ENCODE measurements around the gene RAB42. TPM values are rescaled to one million over a fixed set of nuclear protein-coding genes. Genes with fewer than 3 reads are reported as not detected.
"Not testable (repeated sequence)": the region's sequence is repeated elsewhere in the genome, so short reads cannot be mapped to it uniquely, and the experiment has no call there.

The RAB42 gene
- total RNA-seq, 2 experiments from 2014 or later = not detected

GRCh38 chr1:28593988-28594356 lies 1.9 kb downstream of the RAB42 start:
- DNase-seq; intact Hi-C loops (cut with micrococcal nuclease); H3K4me1 Mint-ChIP-seq (ENCODE audit: low read depth); CTCF ChIA-PET; H3K4me3 Mint-ChIP-seq; H3K9me3 Mint-ChIP-seq; H3K27ac Mint-ChIP-seq; H3K36me3 Mint-ChIP-seq (ENCODE audit: low read depth): not testable (repeated sequence)
- H3K27me3 Mint-ChIP-seq (ENCODE audit: low read depth) = peaks cover 14% of the 10 kb centered on the region

DNA sequence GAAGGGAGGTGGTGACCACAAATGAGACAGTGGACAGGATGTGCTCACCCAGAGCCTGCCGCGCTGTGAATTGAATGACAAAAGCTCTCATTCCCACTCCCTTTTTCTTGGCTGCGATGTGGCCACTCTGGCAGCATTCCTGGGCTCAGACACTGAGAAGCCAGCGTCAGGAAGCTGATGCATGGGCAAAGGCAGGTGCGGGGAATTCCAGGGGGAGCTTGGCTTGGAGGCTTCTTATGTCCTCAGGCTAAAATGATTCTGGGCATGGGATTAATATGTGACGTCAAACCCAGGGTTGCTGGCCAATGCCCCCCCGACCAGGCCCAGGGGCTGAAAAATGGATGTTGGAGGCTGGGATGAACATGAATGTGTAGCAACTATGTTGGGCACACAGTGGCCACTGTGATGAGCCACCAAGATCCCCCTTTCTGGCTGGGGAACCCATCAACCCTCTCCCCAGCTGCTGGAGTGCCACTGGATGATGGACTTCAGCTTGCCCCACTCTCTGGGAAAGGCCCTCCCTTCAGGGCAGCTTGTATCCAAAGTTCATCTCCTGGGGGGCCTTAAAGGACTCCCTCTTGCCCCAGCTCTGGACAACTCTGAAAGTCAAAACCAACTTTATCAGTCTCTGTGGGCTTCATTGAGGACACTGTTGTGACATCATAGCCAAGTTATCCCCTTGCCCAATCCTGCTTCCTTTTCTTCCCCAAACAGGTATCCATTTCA lies 2.8 kb downstream of the RAB42 start:
- intact Hi-C loops (cut with micrococcal nuclease); CTCF ChIA-PET; H3K9me3 Mint-ChIP-seq; H3K27ac Mint-ChIP-seq; H3K4me3 Mint-ChIP-seq; H3K36me3 Mint-ChIP-seq (ENCODE audit: low read depth); DNase-seq; H3K4me1 Mint-ChIP-seq (ENCODE audit: low read depth): not testable (repeated sequence)
- H3K27me3 Mint-ChIP-seq (ENCODE audit: low read depth) = peaks cover 14% of the 10 kb centered on the region

- CTCF ChIA-PET = no interaction called here
- DNase-seq = no peak
Observed at GRCh38 chr1:28595412-28596191, 3.5 kb downstream of the RAB42 start.

DNA sequence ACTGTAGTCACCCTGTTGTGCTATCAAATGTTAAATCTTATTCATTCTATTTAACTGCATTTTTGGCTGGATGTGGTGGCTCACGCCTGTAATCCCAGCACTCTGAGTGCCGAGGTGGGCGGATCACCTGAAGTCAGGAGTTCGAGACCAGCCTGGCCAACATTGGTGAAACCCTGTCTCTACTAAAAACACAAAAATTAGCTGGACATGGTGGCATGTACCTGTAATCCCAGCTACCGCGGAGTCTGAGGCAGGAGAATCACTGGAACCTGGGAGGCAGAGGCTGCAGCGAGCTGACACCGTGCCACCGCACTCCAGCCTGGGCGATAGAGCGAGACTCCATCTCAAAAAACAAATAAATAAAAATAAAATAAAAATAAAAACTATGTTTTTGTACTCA lies 4.2 kb downstream of the RAB42 start:
- H3K4me3 Mint-ChIP-seq; H3K4me1 Mint-ChIP-seq (ENCODE audit: low read depth); intact Hi-C loops (cut with micrococcal nuclease); H3K9me3 Mint-ChIP-seq; DNase-seq; H3K27ac Mint-ChIP-seq; CTCF ChIA-PET: not testable (repeated sequence)
- Mint-ChIP-seq H3K36me3 (ENCODE audit: low read depth) (peaks cover 10% of the 10 kb centered on the region), H3K27me3 (ENCODE audit: low read depth) (peaks cover 14% of the 10 kb centered on the region)

More at GRCh38 chr1:28595412-28596191, 3.5 kb downstream of the RAB42 start:
- intact Hi-C loops (cut with micrococcal nuclease) = no loop called here
- H3K9me3 Mint-ChIP-seq = no peaks in the 10 kb centered on the region
- peaks cover 9% of the 10 kb centered on the region for H3K36me3 Mint-ChIP-seq (ENCODE audit: low read depth)
- peaks cover 14% of the 10 kb centered on the region for H3K27me3 Mint-ChIP-seq (ENCODE audit: low read depth)
- H3K4me1 Mint-ChIP-seq (ENCODE audit: low read depth) = peaks cover 9% of the 10 kb centered on the region
- H3K27ac Mint-ChIP-seq = no peak overlapping the region
- no peak overlapping the region for H3K4me3 Mint-ChIP-seq

DNA sequence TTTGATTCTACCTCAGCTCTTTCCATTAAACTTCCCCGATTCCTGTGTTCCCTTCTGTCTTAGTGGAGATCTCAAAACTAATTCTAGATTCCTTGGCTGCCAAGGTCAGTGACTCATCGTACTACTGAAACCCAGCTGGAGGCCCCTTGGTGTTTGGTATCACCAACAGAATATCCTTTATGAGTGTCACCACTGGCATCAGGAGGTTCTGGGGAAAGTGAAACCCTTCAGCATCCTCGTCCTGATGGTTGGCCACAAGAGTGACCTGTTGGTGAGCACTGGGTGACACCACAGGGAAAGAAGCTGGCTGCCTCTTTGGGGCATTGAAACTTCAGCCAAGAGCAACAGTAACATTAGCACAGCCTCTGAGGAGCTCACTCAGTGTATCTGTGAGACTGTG lies 9.6 kb downstream of the RAB42 start:
- Mint-ChIP-seq H3K27ac (no peak overlapping the region), H3K9me3 (no peaks in the 10 kb centered on the region), H3K36me3 (ENCODE audit: low read depth) (peaks cover 20% of the 10 kb centered on the region), H3K27me3 (ENCODE audit: low read depth) (no peaks in the 10 kb centered on the region), H3K4me3 (no peak overlapping the region), H3K4me1 (ENCODE audit: low read depth) (no peaks in the 10 kb centered on the region)
- CTCF ChIA-PET = interaction anchor here (0.6 to 1.2 kb wide), 2 partner anchors 17 to 138 kb away, joined by 3 to 4 read pairs; no protein-coding TSS in a partner anchor
- intact Hi-C loops (cut with micrococcal nuclease) = loop anchor here (1.0 to 2.0 kb wide), 3 partner anchors 192 to 353 kb away; no protein-coding TSS in a partner anchor
- peak; percentile 30 for DNase-seq

- H3K9me3 Mint-ChIP-seq = no peaks in the 10 kb centered on the region
- intact Hi-C loops (cut with micrococcal nuclease) = loop anchor here (1.0 to 2.0 kb wide), 4 partner anchors 84 to 354 kb away; no protein-coding TSS in a partner anchor
- CTCF ChIA-PET = interaction anchor here (0.5 to 1.4 kb wide), 9 partner anchors 16 to 354 kb away, joined by 3 to 7 read pairs (median 4); no protein-coding TSS in a partner anchor
- H3K4me1 Mint-ChIP-seq (ENCODE audit: low read depth) = no peaks in the 10 kb centered on the region
- DNase-seq = peak; percentile 69
- H3K27ac Mint-ChIP-seq = peak overlapping the region; percentile 24
- H3K36me3 Mint-ChIP-seq (ENCODE audit: low read depth) = peaks cover 20% of the 10 kb centered on the region
- H3K27me3 Mint-ChIP-seq (ENCODE audit: low read depth) = no peaks in the 10 kb centered on the region
- no peak overlapping the region for H3K4me3 Mint-ChIP-seq
Observed at GRCh38 chr1:28602536-28603439, 10.7 kb downstream of the RAB42 start.

- no peak for DNase-seq
- Mint-ChIP-seq H3K27ac (no peak overlapping the region), H3K36me3 (ENCODE audit: low read depth) (peaks cover 22% of the 10 kb centered on the region)
Observed at GRCh38 chr1:28604411-28604810, 12.3 kb downstream of the RAB42 start.

DNA sequence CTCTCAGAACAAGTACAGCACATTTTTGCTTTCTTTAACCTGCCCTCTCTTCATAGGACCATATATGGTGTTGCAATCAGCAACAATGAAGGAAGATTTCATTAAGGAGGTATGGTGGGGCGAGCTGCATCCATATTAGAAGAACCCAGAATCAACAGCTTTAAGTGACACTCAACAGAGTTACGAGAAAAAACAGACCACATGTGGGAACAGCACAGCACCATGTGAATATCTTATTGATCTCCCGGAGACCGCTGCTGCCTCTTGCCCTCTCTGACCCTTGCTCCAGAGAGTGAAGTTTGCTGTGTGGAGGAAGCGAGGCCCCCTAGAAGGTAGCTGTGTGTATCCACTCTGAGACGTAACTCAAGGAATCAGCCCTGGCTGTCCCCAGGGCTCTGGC lies 12.9 kb downstream of the RAB42 start:
- H3K27ac Mint-ChIP-seq = no peak overlapping the region
- peaks cover 24% of the 10 kb centered on the region for H3K36me3 Mint-ChIP-seq (ENCODE audit: low read depth)
- no peak overlapping the region for H3K4me3 Mint-ChIP-seq
- no peak for DNase-seq
- no peaks in the 10 kb centered on the region for H3K27me3 Mint-ChIP-seq (ENCODE audit: low read depth)
- no peaks in the 10 kb centered on the region for H3K4me1 Mint-ChIP-seq (ENCODE audit: low read depth)
- H3K9me3 Mint-ChIP-seq = no peaks in the 10 kb centered on the region
- CTCF ChIA-PET = interaction anchor here (1.6 to 1.7 kb wide), 2 partner anchors 10 to 23 kb away, joined by 4 to 5 read pairs; no protein-coding TSS in a partner anchor
- intact Hi-C loops (cut with micrococcal nuclease) = no loop called here

More at GRCh38 chr1:28604411-28604810, 12.3 kb downstream of the RAB42 start:
- CTCF ChIA-PET = interaction anchor here (0.5 to 1.7 kb wide), 5 partner anchors 10 to 356 kb away, joined by 3 to 5 read pairs (median 4); no protein-coding TSS in a partner anchor
- Mint-ChIP-seq H3K27me3 (ENCODE audit: low read depth) (no peaks in the 10 kb centered on the region), H3K9me3 (no peaks in the 10 kb centered on the region), H3K4me1 (ENCODE audit: low read depth) (no peaks in the 10 kb centered on the region), H3K4me3 (no peak overlapping the region)
- intact Hi-C loops (cut with micrococcal nuclease) = no loop called here

DNA sequence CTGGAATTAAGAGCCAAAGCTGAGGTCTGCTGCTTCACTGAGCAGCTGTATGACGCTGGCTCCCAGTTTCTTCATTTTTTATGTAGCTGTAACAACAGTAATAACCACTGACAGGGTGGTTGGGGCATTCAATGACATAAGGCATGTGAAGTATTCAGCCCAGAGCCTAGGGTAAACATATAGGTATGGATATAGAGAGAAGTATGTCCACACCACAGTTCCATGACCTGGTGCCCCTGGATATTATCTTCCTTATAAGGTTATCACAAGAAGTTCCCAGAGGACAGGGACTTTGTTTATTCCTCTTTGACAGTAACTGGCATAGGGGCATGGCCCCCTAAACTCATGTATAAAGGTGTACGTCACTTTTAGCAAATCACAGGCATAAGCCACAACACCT lies 14.7 kb downstream of the RAB42 start:
- DNase-seq = no peak
- peaks cover 23% of the 10 kb centered on the region for H3K36me3 Mint-ChIP-seq (ENCODE audit: low read depth)
- H3K4me1 Mint-ChIP-seq (ENCODE audit: low read depth) = no peaks in the 10 kb centered on the region
- no peaks in the 10 kb centered on the region for H3K9me3 Mint-ChIP-seq
- no peaks in the 10 kb centered on the region for H3K27me3 Mint-ChIP-seq (ENCODE audit: low read depth)
- no peak overlapping the region for H3K4me3 Mint-ChIP-seq
- H3K27ac Mint-ChIP-seq = no peak overlapping the region
- CTCF ChIA-PET = no interaction called here
- intact Hi-C loops (cut with micrococcal nuclease) = no loop called here

DNA sequence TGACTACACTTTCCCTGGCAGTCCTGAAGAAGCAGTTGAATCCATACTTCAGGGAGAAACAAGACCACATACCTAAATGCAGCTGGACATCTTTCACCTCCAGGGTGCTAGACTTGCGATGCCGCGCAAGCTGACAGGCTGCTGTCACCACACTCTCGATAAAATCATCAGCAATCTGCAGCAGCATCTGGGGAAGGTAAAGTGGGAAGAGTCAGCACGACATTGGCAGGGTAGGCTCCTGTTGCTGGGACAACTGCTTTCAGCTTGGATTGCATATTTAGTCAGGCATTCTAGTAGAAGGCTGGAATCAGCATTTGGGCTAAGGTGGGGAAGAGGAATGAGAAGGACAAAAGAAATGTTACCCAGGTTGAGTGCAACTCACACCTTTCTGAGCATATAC lies 21.1 kb downstream of the RAB42 start:
- intact Hi-C loops (cut with micrococcal nuclease) = no loop called here
- Mint-ChIP-seq H3K9me3 (no peaks in the 10 kb centered on the region), H3K4me3 (no peak overlapping the region), H3K4me1 (ENCODE audit: low read depth) (no peaks in the 10 kb centered on the region), H3K27me3 (ENCODE audit: low read depth) (no peaks in the 10 kb centered on the region), H3K27ac (no peak overlapping the region), H3K36me3 (ENCODE audit: low read depth) (peaks cover 23% of the 10 kb centered on the region)
- no peak for DNase-seq
- CTCF ChIA-PET = no interaction called here

DNA sequence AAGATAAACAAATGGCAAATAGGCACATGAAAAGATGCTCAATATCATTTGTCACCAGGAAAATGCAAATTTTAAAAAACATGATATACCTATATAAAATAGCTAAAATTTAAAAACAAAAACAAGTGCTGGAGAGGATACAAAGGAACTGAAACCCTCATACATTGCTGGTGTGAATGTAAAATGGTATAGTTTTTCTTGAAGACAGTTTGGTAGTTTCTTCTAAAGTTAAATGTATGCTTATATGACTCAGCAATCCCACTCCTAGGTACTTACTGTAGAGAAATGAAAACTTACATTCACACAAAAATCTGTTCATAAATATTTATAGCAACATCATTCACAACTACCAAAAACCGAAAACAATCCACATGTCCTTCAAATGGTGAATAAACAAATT lies 39.6 kb downstream of the RAB42 start:
- Mint-ChIP-seq H3K4me1 (ENCODE audit: low read depth) (peaks cover 15% of the 10 kb centered on the region), H3K9me3 (no peaks in the 10 kb centered on the region), H3K4me3 (no peak overlapping the region), H3K27ac (no peak overlapping the region), H3K27me3 (ENCODE audit: low read depth) (no peaks in the 10 kb centered on the region), H3K36me3 (ENCODE audit: low read depth) (no peaks in the 10 kb centered on the region)
- intact Hi-C loops (cut with micrococcal nuclease) = no loop called here
- CTCF ChIA-PET = no interaction called here
- no peak for DNase-seq

- no peak for DNase-seq
- intact Hi-C loops (cut with micrococcal nuclease) = no loop called here
- Mint-ChIP-seq H3K27ac (no peak overlapping the region), H3K4me3 (no peak overlapping the region), H3K27me3 (ENCODE audit: low read depth) (no peaks in the 10 kb centered on the region), H3K36me3 (ENCODE audit: low read depth) (peaks cover 3% of the 10 kb centered on the region), H3K9me3 (no peaks in the 10 kb centered on the region), H3K4me1 (ENCODE audit: low read depth) (peaks cover 16% of the 10 kb centered on the region)
- CTCF ChIA-PET = no interaction called here
Observed at GRCh38 chr1:28632560-28632959, 40.5 kb downstream of the RAB42 start.
